Heart left ventricle (tissue), 16 donors: ENCODE data around the gene EXOSC5. TPM values are rescaled to one million over a fixed set of nuclear protein-coding genes. Genes with fewer than 3 reads are reported as not detected.

Source experiments
- ATAC-seq, 4 donors: fragments of 200-7000 bp; cut with Tn5 transposase; one replicate each; pipeline ENCODE4 v1.9.1; 2020 to 2022; ENCODE audit warnings: moderate library complexity in 4 of 4, mild to moderate bottlenecking in 3 of 4, moderate number of reproducible peaks in 1 of 4
- DNase-seq, 5 donors: peaks; one replicate each; pipeline ENCODE4 v3.0.0-alpha.2; 2020
- H3K27ac ChIP-seq, 12 donors: fragments of 200-600 bp; sonication (generic) in 4 of 12; one replicate each; pipeline versions ENCODE4 v1.5.0 to v1.8.0; 2016 to 2022; ENCODE audit warnings: mild to moderate bottlenecking in 2 of 12
- H3K27me3 ChIP-seq, 9 donors: fragments of 200-600 bp; sonication (generic) in 2 of 9; one replicate each; pipeline versions ENCODE4 v1.5.1 to v1.8.0; 2016 to 2022; ENCODE audit warnings: mild to moderate bottlenecking in 3 of 9
- H3K36me3 ChIP-seq, 9 donors: fragments of 200-600 bp; sonication (generic) in 2 of 9; one replicate each; pipeline versions ENCODE4 v1.5.0 to v1.8.0; 2018 to 2022; ENCODE audit warnings: mild to moderate bottlenecking in 2 of 9
- H3K4me1 ChIP-seq, 12 donors: fragments of 200-600 bp; sonication (generic) in 4 of 12; one replicate each; pipeline versions ENCODE4 v1.5.0 to v1.8.0; 2016 to 2022; ENCODE audit warnings: mild to moderate bottlenecking in 3 of 12
- H3K4me3 ChIP-seq, 12 donors: fragments of 200-600 bp; sonication (generic) in 4 of 12; one replicate each; pipeline versions ENCODE4 v1.5.0 to v1.8.0; 2017 to 2022; ENCODE audit warnings: mild to moderate bottlenecking in 9 of 12, moderate library complexity in 4 of 12
- H3K9me3 ChIP-seq, 12 donors: fragments of 200-600 bp; sonication (generic) in 4 of 12; one replicate each; pipeline versions ENCODE4 v1.5.0 to v1.8.0; 2016 to 2022; ENCODE audit warnings: mild to moderate bottlenecking in 1 of 12
- CTCF ChIP-seq, 12 donors: fragments of 200-600 bp; sonication (generic) in 4 of 12; IDR thresholded peaks; one replicate each; pipeline versions ENCODE4 v1.5.0 to v1.8.0; 2018 to 2022; ENCODE audit warnings: antibody characterized with exemption in 12 of 12, mild to moderate bottlenecking in 5 of 12
- POLR2A ChIP-seq, 2 donors: fragments of 450-650 bp; IDR thresholded peaks; one replicate each; pipeline ENCODE4 v1.6.1; 2017; ENCODE audit warnings: antibody characterized with exemption in 2 of 2, mild to moderate bottlenecking in 2 of 2, moderate library complexity in 2 of 2
- WGBS, 4 donors: extraction: QIAGEN DNeasy Blood & Tissue Kit in 2 of 4; methylation state at CpG; one replicate each; pipeline versions ENCODE4 v1.1.5 to v1.1.7; 2013 to 2018; 5-methylcytosine and 5-hydroxymethylcytosine counted together
- intact Hi-C, 10 donors: fragments of 100-400 bp; cut with DNase I; formaldehyde crosslinking; loops; one replicate each; pipeline versions ENCODE4 v1.11.1 to v1.14.2; 2022
- polyA plus RNA-seq, 2 donors: library from polyadenylated mRNA; stranded (reverse); fragments of 200-250 nt; gene quantifications; one replicate each; pipeline ENCODE4 v1.2.3, GENCODE V29; 2013
- total RNA-seq, 9 donors: library from RNA; depleted of rRNA in 2 of 9; stranded (reverse); fragments of >200 nt in 2 of 9; fragmentation: NEBNext Ultra II Directional in 3 of 9; extraction: Animal tissue kit (Norgen Biotek cat#: 25700) in 3 of 9; gene quantifications; one replicate each; pipeline versions ENCODE4 v1.1.0 to v1.2.4, GENCODE V29; 2016 to 2023
- donor health status: ischemic (EF 13 %, LVEDD 7.1; RV severe dilation, severe dysfunction).
- donor health status: healthy with polysubstance abuse.
- donor health status: DM: no; HTN: yes; CAD: no.
- donor health status: DM: no; HTN: no; CAD: no.
- donor health status: ischemic (EF 25% LVEDD 6.9; RV normal size, moderate dysfunction).
- donor health status: ischemic (EF 25% LVEDD 5.7; RV mildly dilated, moderate dysfunction).
- donor health status: healthy.
- donor health status: DM: yes; HTN: yes; CAD: no.
- donor health status: ischemic (EF 35%, LVEDD 5.7; RV mildly dilated, moderate dysfunction).
- donor health status: nonischemic (EF 11% LVEDD 7.7; RV severe dilation, severe dysfunction).
- donor health status: DM: yes; HTN: yes; CAD: no.
- donor health status: PGD.
- donor health status: ischemic (EF 29% LVEDD 5.4; RV normal size, mild dysfunction).
- donor health status: nonischemic (EF 23%, LVEDD 6.1; RV moderate dilation, normal function).

The EXOSC5 gene
- total and polyA plus RNA-seq, 11 donors, result 9.6 to 40.4 (median 13.7) TPM

- DNase-seq, result peak in 1 of 5 donors; percentile 21
- WGBS, 4 donors, result 59 to 66% (median 63%) methylated on average over 7 of the region's 7 CpGs
- no peak within 1 kb of the TSS for H3K27ac ChIP-seq
These were observed 45.6 kb upstream of the EXOSC5 start, which contains the start of gene ERICH4 for GRCh38 chr19:41442473-41443355. TSS of gene ERICH4 (plus strand) at chr19:41443156. CDS start at chr19:41443170, 14 bp downstream.

GRCh38 chr19:41441321-41441945 lies 44.3 kb upstream of the EXOSC5 start:
- Histone ChIP-seq H3K27me3 (peaks cover 0 to 1% (median 0%) of the 10 kb centered on the region in 9 donors), H3K27ac (no peak overlapping the region), H3K9me3 (no peaks in the 10 kb centered on the region), H3K4me1 (peaks cover 0 to 21% (median 13%) of the 10 kb centered on the region in 12 donors), H3K4me3 (no peak overlapping the region), H3K36me3 (peaks cover 0 to 19% (median 16%) of the 10 kb centered on the region in 9 donors)
- ATAC-seq, result no peak
- DNase-seq, result peak in 1 of 5 donors; percentile 22
- intact Hi-C loops, result loop anchor here in 6 of 10 donors (5.0 to 10.0 kb wide), 4 partner anchors 44 to 237 kb away; partner anchors contain the start of genes BCKDHA (in 1 of the 6) and EXOSC5 (in 1 of the 6)
- TF ChIP-seq CTCF (IDR thresholded peaks at IDR 0.05), result no peak
- TF ChIP-seq POLR2A (IDR thresholded peaks at IDR 0.05), result no peak
- 81 to 88% (median 86%) methylated on average over 12 to 15 of the region's 15 CpGs for WGBS, 4 donors

More at GRCh38 chr19:41442473-41443355, 45.6 kb upstream of the EXOSC5 start, which contains the start of gene ERICH4:
- Histone ChIP-seq H3K4me1 (peaks cover 0 to 21% (median 13%) of the 10 kb centered on the region in 12 donors), H3K27me3 (peaks cover 0 to 9% (median 0%) of the 10 kb centered on the region in 9 donors), H3K9me3 (no peaks in the 10 kb centered on the region), H3K4me3 (no peak within 1 kb of the TSS), H3K36me3 (peaks cover 0 to 6% (median 5%) of the 10 kb centered on the region in 9 donors)
- intact Hi-C loops, result loop anchor here in 6 of 10 donors (5.0 to 10.0 kb wide), 4 partner anchors 45 to 238 kb away; partner anchors contain the start of genes BCKDHA (in 1 of the 6) and EXOSC5 (in 1 of the 6)
- TF ChIP-seq POLR2A (IDR thresholded peaks at IDR 0.05) (no peak), CTCF (IDR thresholded peaks at IDR 0.05) (no peak)
- ATAC-seq, result no peak

GRCh38 chr19:41439441-41440222 lies 42.5 kb upstream of the EXOSC5 start, which contains the start of gene DMAC2:
TSS of gene DMAC2 (minus strand) at chr19:41439912. CDS start at chr19:41439899, 13 bp downstream.
- ATAC-seq, result peak; percentile 96 to 99 (median 98)
- peak in 1 of 2 donors; percentile 46 for TF ChIP-seq POLR2A (IDR thresholded peaks at IDR 0.05)
- peak; percentile 21 to 71 (median 47) for TF ChIP-seq CTCF (IDR thresholded peaks at IDR 0.05)
- peaks cover 0 to 21% (median 12%) of the 10 kb centered on the region in 12 donors for H3K4me1 ChIP-seq
- H3K27me3 ChIP-seq, result no peaks in the 10 kb centered on the region
- intact Hi-C loops, result loop anchor here in 9 of 10 donors (1.0 to 10.0 kb wide), 9 partner anchors 41 to 235 kb away; partner anchors contain the start of genes BCKDHA (in 6 of the 9), EXOSC5 (in 6 of the 9) and HNRNPUL1 (in 1 of the 9)
- no peaks in the 10 kb centered on the region for H3K9me3 ChIP-seq
- H3K4me3 ChIP-seq, result peak within 1 kb of the TSS; percentile 29 to 90 (median 76)
- peak within 1 kb of the TSS; percentile 84 to 100 (median 94) for H3K27ac ChIP-seq
- 1% methylated on average over 40 of the region's 40 CpGs for WGBS, 4 donors
- H3K36me3 ChIP-seq, result peaks cover 0 to 35% (median 26%) of the 10 kb centered on the region in 9 donors
- DNase-seq, result peak; percentile 94 to 98 (median 97)
